GM18858 (cell line): ENCODE results near the gene KIR3DL1.
"Not testable (repeated sequence)": the region's sequence is repeated elsewhere in the genome, so short reads cannot be mapped to it uniquely, and the experiment has no call there.

Experiments
- ATAC-seq: cut with Tn5 transposase; IDR thresholded peaks from one replicate; pipeline ENCODE4 v1.9.1; 2021; ENCODE audit not compliant: unreplicated experiment

Gene KIR3DL1

GRCh38 chr19:54816251-54816650 lies at the start of gene KIR3DL1:
KIR3DL1 (plus strand) TSS chr19:54816468.
- ATAC-seq = not testable (repeated sequence)

- not testable (repeated sequence) for ATAC-seq
Measured at GRCh38 chr19:54769646-54770045, 46.6 kb upstream of the KIR3DL1 start, which contains the start of gene KIR2DL1. KIR2DL1 (plus strand) TSS chr19:54769793; CDS start chr19:54769851, 58 bp downstream.

- ATAC-seq = not testable (repeated sequence)
Measured at GRCh38 chr19:54770511-54770910, 45.8 kb upstream of the KIR3DL1 start.

GRCh38 chr19:54771018-54771960 lies 45.0 kb upstream of the KIR3DL1 start:
- not testable (repeated sequence) for ATAC-seq

GRCh38 chr19:54772666-54773065 lies 43.6 kb upstream of the KIR3DL1 start:
- ATAC-seq = not testable (repeated sequence)

- ATAC-seq = not testable (repeated sequence)
Measured at GRCh38 chr19:54775095-54775815, 41.0 kb upstream of the KIR3DL1 start.

- ATAC-seq = not testable (repeated sequence)
Measured at GRCh38 chr19:54775830-54776229, 40.4 kb upstream of the KIR3DL1 start.

- not testable (repeated sequence) for ATAC-seq
Measured at GRCh38 chr19:54777851-54778250, 38.4 kb upstream of the KIR3DL1 start.

- ATAC-seq = not testable (repeated sequence)
Measured at GRCh38 chr19:54778896-54779295, 37.4 kb upstream of the KIR3DL1 start.

- ATAC-seq = not testable (repeated sequence)
Measured at GRCh38 chr19:54782916-54783315, 33.4 kb upstream of the KIR3DL1 start.

GRCh38 chr19:54786091-54786723 lies 30.1 kb upstream of the KIR3DL1 start:
- not testable (repeated sequence) for ATAC-seq

GRCh38 chr19:54788154-54788553 lies 28.1 kb upstream of the KIR3DL1 start:
- not testable (repeated sequence) for ATAC-seq

- no peak for ATAC-seq
Measured at GRCh38 chr19:54790711-54791110, 25.6 kb upstream of the KIR3DL1 start.

- ATAC-seq = no peak
Measured at GRCh38 chr19:54791476-54791875, 24.8 kb upstream of the KIR3DL1 start.

- ATAC-seq = no peak
Measured at GRCh38 chr19:54792814-54793213, 23.5 kb upstream of the KIR3DL1 start.

- ATAC-seq = no peak
Measured at GRCh38 chr19:54795758-54796157, 20.5 kb upstream of the KIR3DL1 start.

GRCh38 chr19:54803410-54803809 lies 12.9 kb upstream of the KIR3DL1 start, which contains the start of gene KIR2DL4:
KIR2DL4 (plus strand) TSS chr19:54803610; CDS start chr19:54803652, 42 bp downstream.
- ATAC-seq = no peak

- no peak for ATAC-seq
Measured at GRCh38 chr19:54804101-54804500, 12.2 kb upstream of the KIR3DL1 start.

- ATAC-seq = no peak
Measured at GRCh38 chr19:54804571-54804970, 11.7 kb upstream of the KIR3DL1 start.

GRCh38 chr19:54805665-54806515 lies 10.4 kb upstream of the KIR3DL1 start:
- no peak for ATAC-seq
